HepG2 (cell line): ENCODE results near the gene CMIP. TPM values are rescaled to one million over a fixed set of nuclear protein-coding genes. Genes with fewer than 3 reads are reported as not detected.

Experiments used
- AGO2 ChIP-seq: fragments of 200-400 bp; formaldehyde crosslinking; optimal IDR thresholded peaks from 2 replicates; pipeline ENCODE3; 2017; ENCODE audit warnings: mild to moderate bottlenecking, low read depth, low read length, moderate library complexity
- CREBL2 ChIP-seq: sonication (generic); formaldehyde crosslinking; IDR thresholded peaks from 2 replicates; pipeline ENCODE4 v1.8.1; 2023; ENCODE audit warnings: missing genetic modification reagents, mild to moderate bottlenecking, borderline replicate concordance
- CSRNP2 ChIP-seq: sonication (generic); formaldehyde crosslinking; conservative IDR thresholded peaks from 2 replicates; pipeline ENCODE4 v1.8.0; 2022; ENCODE audit warnings: low read depth, missing genetic modification reagents
- FOSL1 ChIP-seq: sonication (generic); formaldehyde crosslinking; IDR thresholded peaks from 2 replicates; pipeline ENCODE4 v1.9.0; 2021; ENCODE audit warnings: missing genetic modification reagents, borderline replicate concordance
- HINFP ChIP-seq: sonication (generic); formaldehyde crosslinking; IDR thresholded peaks from 2 replicates; pipeline ENCODE4 v1.4.0; 2020; ENCODE audit warnings: low read depth, mild to moderate bottlenecking, missing genetic modification reagents
- RBM22 ChIP-seq: fragments of 200-400 bp; formaldehyde crosslinking; optimal IDR thresholded peaks from 2 replicates; pipeline ENCODE3; 2017; ENCODE audit warnings: mild to moderate bottlenecking, low read length, moderate library complexity
- SNRNP70 ChIP-seq: fragments of 200-400 bp; formaldehyde crosslinking; IDR thresholded peaks from 2 replicates; pipeline ENCODE4 v1.6.1; 2017; ENCODE audit warnings: mild to moderate bottlenecking, low read depth, low read length, moderate library complexity
- TBL1XR1 ChIP-seq: fragments of 150-350 bp; IDR thresholded peaks from 2 replicates; pipeline ENCODE4 v1.6.1; 2014; ENCODE audit warnings: borderline replicate concordance, low read length; ENCODE audit not compliant: partially characterized antibody
- THAP9 ChIP-seq: sonication (generic); formaldehyde crosslinking; IDR thresholded peaks from 2 replicates; pipeline ENCODE4; 2020; ENCODE audit warnings: missing genetic modification reagents, mild to moderate bottlenecking, borderline replicate concordance
- YEATS2 ChIP-seq: sonication (generic); formaldehyde crosslinking; IDR thresholded peaks from 2 replicates; pipeline ENCODE4 v1.4.0; 2020; ENCODE audit warnings: missing genetic modification reagents, borderline replicate concordance
- ZBTB38 ChIP-seq: sonication (generic); formaldehyde crosslinking; IDR thresholded peaks from 2 replicates; pipeline ENCODE4 v1.5.1; 2020; ENCODE audit warnings: mild to moderate bottlenecking, missing genetic modification reagents
- ZBTB42 ChIP-seq: sonication (generic); formaldehyde crosslinking; IDR thresholded peaks from 2 replicates; pipeline ENCODE4 v1.5.0; 2020; ENCODE audit warnings: mild to moderate bottlenecking, missing genetic modification reagents
- ZNF205 ChIP-seq: IDR thresholded peaks from 2 replicates; pipeline ENCODE4 v1.6.1; 2018; ENCODE audit warnings: missing biosample characterization, missing genetic modification reagents
- ZNF619 ChIP-seq: sonication (generic); formaldehyde crosslinking; IDR thresholded peaks from 2 replicates; pipeline ENCODE4 v1.4.0; 2020; ENCODE audit warnings: mild to moderate bottlenecking, missing genetic modification reagents
- ZNF780A ChIP-seq: sonication (generic); formaldehyde crosslinking; IDR thresholded peaks from 2 replicates; pipeline ENCODE4 v1.8.0; 2022; ENCODE audit warnings: mild to moderate bottlenecking, missing genetic modification reagents, moderate library complexity
- polyA plus RNA-seq, 8 experiments: library from polyadenylated mRNA; depleted of rRNA in 3 of 8; stranded (reverse) in 7 of 8; unstranded in 1 of 8; fragments of >200 nt; fragmentation: Illumina TruSeq in 4 of 8; extraction: Trizol in 4 of 8; gene quantifications; 2 replicates each; pipeline versions ENCODE4 v1.2.1 to v1.2.3, GENCODE V29; 2011 to 2016; ENCODE audit warnings: low read depth in 4 of 8, missing spikeins in 1 of 8, mixed read lengths in 1 of 8; ENCODE audit not compliant: insufficient read depth in 1 of 8
- total RNA-seq, 5 experiments: library from RNA; depleted of rRNA; stranded (reverse); fragments of >200 nt; fragmentation: Illumina TruSeq; extraction: Trizol; gene quantifications; 2 replicates each; pipeline ENCODE4 v1.2.3, GENCODE V29; 2016; ENCODE audit warnings: low read depth in 1 of 5

The CMIP gene
- total and polyA plus RNA-seq, 2 of the 13 experiments (the other 11 are each of a cell fraction or from before 2014, with no cell fraction given) = 10.9 to 18.1 TPM

GRCh38 chr16:81483970-81484595 lies 39.5 kb downstream of the CMIP start (continued):
- TF ChIP-seq FOSL1 (CRISPR knock-in tag) (no peak), TBL1XR1 (no peak), CREBL2 (CRISPR knock-in tag) (no peak), HINFP (no peak), SNRNP70 (no peak), ZBTB38 (CRISPR knock-in tag) (0 out of 2 replicates have a peak, but pooled peaks have one; percentile 39), YEATS2 (no peak), ZNF619 (CRISPR knock-in tag) (no peak), RBM22 (peak; percentile 53), AGO2 (peak; percentile 65), CSRNP2 (CRISPR knock-in tag) (no peak), THAP9 (CRISPR knock-in tag) (no peak), ZBTB42 (CRISPR knock-in tag) (no peak), ZNF205 (no peak), ZNF780A (CRISPR knock-in tag) (no peak)
